IPS-11a (cell line): ENCODE data around the gene MTMR1.

Experiments
- H3K4me3 ChIP-seq: one replicate; pipeline ENCODE4 v1.5.1; 2013; ENCODE audit warnings: low read depth, low read length, control low read depth

MTMR1 gene

DNA sequence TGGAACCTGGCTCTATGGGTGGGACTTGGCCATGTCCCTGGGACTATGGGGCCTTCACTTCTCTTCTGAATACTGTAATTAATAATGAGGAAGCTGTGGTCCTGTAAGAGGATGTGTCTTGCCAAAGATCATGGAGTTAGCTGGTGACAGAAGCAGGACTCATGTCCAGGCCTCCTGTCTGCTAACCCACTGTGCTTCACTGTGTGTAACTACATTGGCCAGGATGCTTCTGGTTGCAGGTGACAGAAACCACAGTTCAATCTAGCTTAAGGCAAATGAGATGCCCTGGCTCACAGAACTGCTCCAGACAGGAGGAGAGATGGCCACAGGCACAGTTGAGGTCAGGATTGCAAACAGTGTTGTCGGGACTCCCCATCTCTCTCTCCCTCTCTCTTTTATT lies 3.1 kb downstream of the MTMR1 start:
- no peak overlapping the region for H3K4me3 ChIP-seq

DNA sequence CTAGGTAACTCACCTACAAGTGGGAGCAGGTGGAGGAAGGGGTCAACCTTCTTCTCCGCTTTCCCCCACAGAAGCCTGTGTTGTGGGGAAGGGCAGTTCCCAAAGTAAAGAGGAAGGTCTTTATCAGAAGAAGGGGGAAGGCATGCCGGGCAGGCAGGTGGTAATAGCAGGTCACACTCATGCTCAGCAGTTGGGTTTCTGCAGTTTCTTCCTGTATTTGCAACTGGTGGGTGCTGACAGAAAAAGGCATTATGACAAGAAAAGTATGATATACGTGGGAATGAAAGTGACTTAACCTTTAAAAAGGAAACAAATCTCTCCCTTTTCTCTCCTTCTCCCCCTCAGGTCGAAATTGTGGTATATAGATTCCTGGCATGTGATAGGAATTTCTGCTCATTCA lies 3.7 kb downstream of the MTMR1 start:
- no peak overlapping the region for H3K4me3 ChIP-seq

DNA sequence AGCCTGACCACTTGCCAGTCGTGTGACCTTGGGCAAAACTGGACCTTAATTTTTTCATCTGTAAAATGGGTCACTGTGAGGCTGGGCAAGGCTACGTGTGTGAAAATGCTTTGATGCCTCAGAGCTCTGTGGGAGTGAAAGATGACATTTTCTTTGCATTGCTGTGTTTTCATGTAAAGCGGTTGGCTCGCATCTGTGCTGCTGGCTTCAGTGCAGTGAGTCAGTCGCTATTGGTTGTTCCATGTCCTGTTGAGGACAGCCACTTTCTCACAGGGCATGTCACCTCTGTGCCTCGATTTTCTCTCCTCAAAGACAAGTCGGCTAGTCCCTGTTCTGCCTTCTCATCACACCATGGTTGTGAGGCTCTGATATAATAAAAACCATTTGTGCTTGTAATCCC lies 4.4 kb downstream of the MTMR1 start:
- no peak overlapping the region for H3K4me3 ChIP-seq

DNA sequence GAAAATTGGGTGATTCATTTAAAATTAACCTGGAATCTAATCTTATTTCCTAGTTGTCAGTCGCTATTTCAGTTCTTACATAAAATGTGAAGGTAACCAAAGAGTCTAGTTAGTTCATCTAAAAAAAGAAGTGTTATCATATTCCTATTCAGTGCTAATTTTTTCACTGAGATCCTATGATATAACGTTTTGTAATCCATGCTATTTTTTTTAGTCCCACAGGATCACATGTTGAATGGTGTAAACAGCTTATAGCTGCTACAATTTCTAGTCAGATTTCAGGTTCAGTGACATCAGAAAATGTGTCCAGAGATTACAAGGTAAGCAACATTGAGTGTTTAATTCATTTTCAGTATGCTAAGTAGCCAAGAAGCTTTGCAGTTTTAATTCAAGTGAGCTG lies 5.8 kb downstream of the MTMR1 start:
- H3K4me3 ChIP-seq: no peak overlapping the region

DNA sequence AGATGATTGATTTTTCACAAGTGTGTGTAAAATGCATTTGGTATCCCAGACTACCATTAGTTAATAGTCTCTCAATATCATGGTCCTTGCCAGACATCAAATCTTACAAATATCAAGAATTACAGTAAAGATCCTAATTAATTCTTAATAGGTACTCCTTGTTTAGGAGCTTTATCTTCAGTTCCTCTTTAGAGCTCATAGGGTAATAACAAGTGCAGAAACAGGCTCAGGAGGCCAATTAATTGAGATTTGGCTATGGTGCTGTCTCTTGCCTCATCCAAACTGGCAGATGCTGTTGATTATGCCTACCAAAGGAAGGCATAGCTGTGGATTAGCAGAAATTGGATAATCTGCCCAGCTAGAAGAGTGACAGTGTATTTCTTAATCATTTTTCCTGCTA lies 6.9 kb downstream of the MTMR1 start:
- no peak overlapping the region for H3K4me3 ChIP-seq

DNA sequence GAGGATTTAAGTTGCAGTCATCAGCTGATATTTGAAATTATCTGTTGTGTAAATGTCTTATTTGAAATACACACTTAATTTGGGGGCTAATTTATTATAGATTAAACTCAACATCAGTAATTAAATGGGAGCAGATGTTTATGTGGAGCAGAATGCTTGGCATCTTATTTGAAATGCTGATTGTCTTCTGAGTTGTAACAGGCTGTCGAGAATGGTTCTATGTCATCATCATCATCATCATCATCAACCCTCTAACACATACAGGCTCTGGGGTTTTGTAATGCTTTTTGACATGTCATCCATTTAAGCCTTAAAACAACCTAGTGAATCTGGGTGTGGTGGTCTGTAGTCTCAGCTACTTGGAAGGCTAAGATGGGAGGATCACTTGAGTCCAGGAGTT lies 8.2 kb downstream of the MTMR1 start:
- no peak overlapping the region for H3K4me3 ChIP-seq

DNA sequence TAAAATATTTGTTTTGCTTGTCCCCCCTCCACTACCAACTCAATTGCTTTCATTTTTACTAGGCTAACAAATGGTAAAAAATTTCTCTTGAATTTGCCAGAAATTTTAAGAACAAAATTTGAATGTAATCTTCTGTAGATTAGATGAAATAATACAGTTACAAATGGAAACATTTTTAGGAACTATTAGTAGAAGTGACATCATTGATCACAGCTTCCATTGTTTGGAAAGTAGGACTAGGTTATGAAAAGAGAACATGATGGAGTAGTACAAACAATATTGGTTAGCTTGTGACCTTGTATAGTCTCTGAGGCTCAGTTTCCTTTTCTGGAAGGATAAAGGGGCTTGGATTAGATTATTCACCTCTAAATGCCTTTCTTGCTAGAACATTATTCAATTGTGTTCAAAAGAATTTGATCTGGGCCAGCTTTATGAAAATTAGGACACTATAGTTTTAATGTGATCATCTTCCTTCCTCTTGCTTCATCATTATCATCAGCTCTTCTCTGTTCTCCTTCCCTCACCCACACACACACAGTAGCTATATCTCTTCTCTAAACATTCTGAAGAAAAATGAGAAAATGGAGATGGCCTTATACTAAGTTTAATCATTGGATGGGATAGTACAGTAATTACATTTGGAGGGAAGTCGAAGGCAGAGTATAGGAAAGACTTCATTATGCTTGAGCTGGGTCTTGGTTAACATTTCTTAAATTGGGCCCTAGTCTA lies 9.9 kb downstream of the MTMR1 start:
- H3K4me3 ChIP-seq: no peak overlapping the region

DNA sequence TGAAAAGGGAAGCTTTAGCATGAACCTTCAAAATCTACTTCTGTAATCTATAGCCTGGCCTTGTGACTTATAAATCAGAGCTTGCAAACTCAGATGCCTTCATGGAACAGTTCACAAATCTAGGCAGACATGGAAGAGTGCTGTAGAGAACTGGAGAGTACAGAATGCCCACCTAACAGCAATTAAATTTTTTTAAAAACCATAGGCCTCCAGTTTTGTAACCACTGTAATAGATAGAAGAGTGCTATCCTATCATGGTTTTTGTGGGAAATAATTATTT lies 10.4 kb downstream of the MTMR1 start:
- H3K4me3 ChIP-seq: no peak overlapping the region

DNA sequence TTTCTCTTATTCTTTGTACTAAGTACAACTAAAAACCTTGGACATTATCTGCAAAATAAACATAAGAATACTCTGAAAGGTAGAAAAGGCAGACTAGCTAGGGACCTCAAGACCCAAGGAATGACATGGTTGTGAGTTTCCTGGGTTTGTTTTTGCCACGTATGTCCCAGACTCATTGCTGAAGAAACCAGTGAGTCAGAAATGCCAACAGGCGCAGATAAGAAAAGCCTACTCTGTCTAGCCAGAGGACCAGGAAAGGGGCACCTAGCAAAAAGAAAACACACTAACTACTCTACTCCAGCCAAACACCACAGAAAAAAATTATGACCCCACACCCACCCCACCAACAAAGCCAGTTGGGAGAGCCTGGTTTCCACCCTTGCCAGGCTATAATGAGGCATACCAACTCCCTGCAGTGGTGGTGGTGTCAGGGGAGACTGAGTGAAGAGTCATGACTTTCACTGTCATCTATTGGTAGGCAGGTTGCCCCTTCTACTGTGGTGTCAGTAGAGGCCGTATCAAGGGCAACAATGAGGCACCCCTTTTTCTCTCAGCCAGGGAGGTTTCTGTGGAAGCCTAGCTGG lies 10.9 kb downstream of the MTMR1 start:
- H3K4me3 ChIP-seq: no peak overlapping the region

DNA sequence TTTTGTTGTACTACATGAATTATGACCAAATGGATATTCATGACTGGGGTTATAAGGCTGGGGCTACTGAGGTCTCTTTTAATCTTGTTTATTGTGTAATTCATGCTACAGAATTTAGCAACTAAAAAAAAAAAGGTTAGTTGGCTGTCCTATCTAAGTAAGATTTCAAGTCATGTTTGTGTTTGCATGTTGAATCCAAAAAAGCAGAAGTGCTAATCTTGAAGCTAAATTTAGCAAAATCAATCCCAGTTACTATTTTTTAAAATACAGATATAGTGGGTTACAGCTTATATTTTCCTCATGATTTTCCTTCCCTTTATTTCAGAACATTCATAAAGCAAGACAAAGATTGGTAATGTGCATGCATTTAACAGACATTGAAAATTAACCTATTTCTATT lies 19.4 kb downstream of the MTMR1 start:
- H3K4me3 ChIP-seq: no peak overlapping the region

DNA sequence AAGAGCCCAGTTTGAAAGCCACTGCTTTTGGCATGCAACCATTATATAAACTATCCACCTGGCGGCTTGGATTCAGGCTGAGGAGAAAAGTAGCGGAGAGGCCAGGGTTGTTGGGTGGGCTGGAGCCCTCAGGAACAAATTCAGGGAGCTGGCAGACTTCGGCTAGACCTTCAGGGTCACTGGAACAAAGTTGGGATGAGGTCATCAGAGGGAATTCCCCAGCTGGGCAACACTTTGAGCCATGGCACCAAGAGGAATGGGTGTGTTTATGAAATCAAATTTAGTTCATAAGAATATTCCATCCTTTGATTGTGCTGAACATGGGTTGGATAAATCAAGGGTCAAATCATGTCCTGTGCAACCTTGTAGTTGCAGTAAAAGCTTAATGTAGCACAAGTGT lies 22.0 kb downstream of the MTMR1 start:
- no peak overlapping the region for H3K4me3 ChIP-seq

DNA sequence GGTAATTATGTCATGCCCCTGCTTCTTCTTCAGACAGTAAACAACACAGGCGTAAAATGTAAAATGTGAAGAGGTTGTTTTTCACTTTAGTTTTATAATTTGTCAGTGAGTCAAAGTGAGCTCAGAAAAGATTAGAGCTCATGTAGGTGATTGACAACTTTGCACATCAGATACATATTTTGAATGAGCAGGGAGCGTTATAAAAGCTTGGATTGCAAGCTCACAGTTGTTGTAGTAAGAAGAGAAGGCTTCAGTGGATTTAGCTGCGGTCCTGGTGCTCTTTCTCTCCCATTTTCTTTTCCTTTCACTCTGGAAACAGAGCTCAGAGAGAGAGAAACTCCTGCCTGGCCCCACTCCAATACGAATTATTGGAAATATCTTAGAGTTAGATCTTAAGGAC lies 26.4 kb downstream of the MTMR1 start:
- H3K4me3 ChIP-seq: no peak overlapping the region

DNA sequence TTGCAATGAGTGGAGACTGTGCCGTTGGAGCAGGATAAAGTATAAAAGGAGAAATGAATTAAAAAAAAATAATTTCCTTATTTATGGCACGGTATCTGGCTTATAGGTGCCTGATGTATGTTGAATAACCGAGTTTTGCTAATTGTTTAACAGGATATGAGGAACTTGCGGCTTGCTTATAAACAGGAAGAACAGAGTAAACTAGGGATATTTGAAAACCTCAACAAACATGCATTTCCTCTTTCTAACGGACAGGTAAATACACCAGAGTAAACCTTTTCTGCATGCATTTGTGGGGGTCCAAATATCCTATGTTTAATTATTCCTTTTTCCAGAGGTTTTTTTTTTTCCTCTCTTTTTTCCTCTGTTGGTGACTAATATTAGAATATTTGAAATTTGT lies 36.8 kb downstream of the MTMR1 start:
- no peak overlapping the region for H3K4me3 ChIP-seq

DNA sequence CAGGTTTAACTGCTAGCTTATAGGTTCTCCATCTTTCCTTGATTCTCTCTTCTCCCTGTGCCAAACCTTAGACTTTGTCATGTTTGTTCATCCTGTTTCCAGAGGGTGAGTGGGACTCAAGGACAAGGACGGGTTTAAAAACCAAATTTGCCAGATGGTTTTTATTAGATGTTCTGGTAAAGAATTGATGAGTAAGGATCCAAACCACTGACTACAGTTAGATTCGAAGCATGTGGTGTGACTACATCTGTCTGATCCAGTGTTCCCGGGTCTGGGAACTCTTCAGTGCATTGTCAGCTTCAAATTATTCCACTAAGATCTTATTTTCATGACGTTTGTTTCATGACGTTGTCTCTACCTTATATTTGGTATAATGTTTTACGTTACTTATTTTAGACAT lies 37.5 kb downstream of the MTMR1 start:
- H3K4me3 ChIP-seq: no peak overlapping the region

DNA sequence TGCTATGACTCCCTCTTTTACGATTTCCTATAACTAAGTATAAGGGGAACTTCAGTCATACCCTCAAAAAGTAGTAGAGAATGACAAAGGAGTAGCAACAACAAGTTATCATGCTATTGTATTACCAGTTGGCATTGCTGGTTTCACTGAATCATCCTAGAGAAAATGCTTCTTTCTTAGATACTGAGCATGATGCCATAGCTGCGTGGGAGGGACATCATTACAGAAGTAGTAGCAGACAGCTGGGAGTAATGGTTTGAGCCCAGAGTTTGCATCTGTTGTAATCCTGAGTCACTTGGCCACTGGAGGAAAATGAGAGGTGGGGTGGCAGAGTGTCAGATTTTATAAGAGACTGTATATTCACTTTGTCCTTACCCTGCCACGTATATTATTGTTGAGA lies 38.6 kb downstream of the MTMR1 start:
- no peak overlapping the region for H3K4me3 ChIP-seq

DNA sequence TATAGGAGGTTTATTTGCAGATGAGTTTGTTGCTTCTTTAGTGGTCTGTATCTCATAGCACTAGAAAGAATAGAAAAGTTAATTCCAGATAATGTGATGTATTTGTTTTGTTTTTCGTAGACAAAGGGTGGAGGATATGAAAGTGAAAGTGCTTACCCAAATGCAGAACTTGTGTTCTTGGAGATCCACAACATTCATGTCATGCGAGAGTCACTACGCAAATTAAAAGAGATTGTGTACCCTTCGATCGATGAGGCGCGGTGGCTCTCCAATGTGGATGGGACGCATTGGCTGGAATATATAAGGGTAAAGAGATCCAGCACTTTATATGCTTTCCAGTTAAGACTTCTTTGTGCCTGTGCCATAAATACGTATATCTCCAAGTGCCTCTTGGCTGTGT lies 43.3 kb downstream of the MTMR1 start:
- H3K4me3 ChIP-seq: no peak overlapping the region

DNA sequence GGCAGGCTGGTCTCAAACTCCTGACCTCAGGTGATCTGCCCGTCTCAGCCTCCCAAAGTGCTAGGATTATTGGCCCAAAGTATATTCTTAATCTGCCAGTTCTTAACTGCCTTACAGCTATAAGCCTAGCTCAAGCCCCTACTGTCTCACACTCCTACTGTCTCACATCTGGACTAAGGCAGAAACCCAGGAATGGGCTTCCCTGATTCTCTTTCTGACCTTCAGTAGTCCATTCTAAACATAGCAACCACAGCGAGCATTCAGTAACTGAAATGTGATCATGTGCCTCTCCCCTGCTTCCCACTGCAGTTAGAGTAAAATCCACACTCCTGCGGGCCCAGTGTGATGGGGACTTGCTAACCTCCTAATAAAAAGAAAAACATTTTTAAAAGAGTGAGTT lies 58.9 kb downstream of the MTMR1 start:
- no peak overlapping the region for H3K4me3 ChIP-seq

DNA sequence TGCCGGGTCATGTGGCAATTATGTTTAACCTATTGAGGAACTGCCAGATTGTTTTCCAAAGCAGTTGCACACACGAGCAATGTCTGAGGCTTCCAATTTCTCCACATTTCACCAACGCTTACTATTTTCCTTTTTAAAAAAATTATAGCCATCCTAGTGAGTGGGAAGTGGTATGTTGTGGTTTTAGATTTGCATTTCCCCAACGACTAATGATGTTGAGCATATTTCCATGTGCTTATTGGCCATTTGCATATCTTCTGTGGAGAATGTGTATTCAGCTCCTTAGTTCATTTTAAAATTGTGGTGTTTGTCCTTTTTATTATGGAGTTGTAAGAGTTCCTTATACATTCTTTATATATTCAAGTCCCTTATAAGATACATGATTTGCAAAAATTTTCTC lies 60.2 kb downstream of the MTMR1 start:
- no peak overlapping the region for H3K4me3 ChIP-seq

DNA sequence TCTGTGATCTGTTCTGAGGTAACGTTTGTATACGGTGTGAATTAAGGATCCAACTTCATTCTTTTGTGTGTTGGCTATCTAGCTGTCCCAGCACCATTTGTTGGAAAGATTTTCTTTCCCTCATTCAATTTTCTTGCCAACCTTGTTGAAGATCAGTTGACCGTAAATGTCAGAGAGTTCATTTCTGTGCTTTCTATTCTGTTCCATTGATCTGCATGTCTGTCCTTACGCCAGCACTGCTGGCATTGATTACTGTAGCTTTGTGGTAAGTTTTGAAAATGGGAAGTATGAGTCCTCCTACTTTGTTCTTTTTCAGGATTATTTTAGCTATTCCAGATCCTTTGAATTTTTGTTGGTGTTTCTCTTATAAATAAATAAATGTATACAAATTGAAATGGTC lies 60.8 kb downstream of the MTMR1 start:
- H3K4me3 ChIP-seq: no peak overlapping the region

DNA sequence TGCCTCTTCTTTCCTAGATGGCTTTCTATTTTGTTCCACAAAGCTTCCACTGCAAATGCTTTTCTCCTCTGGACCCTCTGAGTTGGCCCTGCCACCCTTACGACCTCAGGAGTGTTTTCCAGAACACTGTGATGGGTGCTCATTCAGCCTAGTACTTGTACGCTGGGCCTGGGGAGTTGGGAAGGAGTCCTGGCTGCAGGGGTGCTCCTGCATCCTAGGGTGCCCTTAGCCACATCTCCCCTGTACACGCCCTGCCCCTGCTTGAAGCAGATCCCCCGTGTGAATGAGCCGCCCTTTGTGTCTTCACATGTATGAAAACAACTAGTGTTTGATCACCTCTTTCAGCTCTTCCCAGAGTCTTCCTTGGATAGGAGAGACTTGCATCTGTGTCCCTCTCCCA lies 64.2 kb downstream of the MTMR1 start:
- H3K4me3 ChIP-seq: no peak overlapping the region

DNA sequence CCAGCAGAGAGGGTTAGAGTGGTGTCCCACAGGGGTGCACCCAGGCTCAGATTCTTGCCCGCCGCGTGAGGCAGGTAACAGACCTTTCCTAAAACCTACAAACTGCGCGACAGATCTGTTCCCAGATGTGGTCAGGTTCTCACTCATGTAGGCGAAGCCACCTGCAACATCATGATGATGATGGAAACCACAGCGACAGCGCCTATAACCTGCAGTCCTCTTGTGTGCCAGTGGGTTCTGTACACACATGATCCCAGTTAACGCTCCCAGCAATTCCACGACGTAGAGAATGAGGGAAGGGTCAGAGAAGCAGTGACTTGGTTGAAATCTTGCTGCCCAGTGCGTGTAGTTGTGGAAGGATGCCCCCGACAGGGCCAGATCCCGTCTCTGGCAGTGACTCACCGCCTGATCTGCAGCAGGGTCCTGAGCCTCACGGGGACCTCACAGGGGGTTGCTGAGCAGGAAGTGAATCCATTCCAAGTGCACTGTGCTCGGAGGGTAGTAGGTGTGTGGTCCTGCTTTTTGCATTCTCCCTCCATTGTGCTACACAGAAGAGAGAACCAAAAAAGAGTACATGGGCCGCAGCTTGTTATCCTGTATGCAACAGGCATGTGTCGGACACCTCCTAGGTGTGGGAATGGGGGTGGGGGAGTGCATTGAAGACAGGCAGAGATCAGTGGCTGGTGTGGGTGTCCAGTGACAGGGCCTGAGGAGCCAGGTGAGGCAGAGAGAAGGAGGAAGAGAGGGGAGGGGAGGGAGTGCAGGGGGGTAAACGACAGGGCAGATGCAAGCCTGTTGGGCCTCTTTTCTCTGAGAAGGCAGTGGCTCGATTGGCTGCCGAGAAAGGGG lies 66.6 kb downstream of the MTMR1 start:
- H3K4me3 ChIP-seq: no peak overlapping the region

DNA sequence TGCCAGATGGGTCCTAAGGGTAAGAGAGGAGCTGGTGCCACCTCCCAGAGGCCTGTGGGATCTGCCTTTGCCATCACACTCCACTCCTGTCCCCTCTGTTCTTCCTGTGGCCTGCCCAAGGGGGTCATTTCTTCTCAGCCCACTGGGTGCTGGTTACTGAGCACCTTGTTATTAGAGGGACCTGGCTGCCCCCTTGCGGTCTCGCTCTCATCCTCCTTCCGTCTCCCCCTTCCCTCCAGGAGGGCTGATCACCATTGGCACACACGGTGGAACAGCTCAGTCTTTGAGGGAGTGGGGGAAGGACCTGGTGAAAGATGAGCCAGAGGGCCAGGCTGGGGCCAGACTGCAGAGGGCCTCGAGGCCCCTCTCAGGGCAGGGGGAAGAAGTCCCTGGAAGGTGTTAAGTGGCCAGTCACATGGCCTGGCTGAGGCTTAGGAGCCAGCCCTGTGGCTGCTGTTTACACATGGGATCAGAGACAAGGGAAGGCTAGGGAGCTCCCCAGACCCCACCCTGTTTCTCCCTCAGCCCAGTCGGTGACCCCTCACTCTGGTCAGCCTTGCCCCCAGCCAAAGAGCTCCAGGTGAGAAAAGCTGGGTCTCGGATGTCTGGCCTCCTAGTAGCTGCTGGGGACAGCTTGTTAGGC lies 68.1 kb downstream of the MTMR1 start:
- no peak overlapping the region for H3K4me3 ChIP-seq
